Right lobe of liver (tissue), 4 donors: ENCODE measurements around the gene MKRN2OS.

ENCODE experiments used
- CTCF ChIP-seq, 4 donors: fragments of 200-600 bp in 3 of 4; fragments of 450-650 bp in 1 of 4; IDR thresholded peaks; one replicate each; pipeline versions ENCODE4 v1.5.1 to v1.8.0; 2016 to 2022; ENCODE audit warnings: antibody characterized with exemption in 4 of 4, mild to moderate bottlenecking in 2 of 4
- POLR2A ChIP-seq: fragments of 450-650 bp; IDR thresholded peaks from one replicate; pipeline ENCODE4 v1.6.1; 2017; ENCODE audit warnings: antibody characterized with exemption, mild to moderate bottlenecking
- donor health status: DM: no; HTN: no; CAD: no.
- donor health status: DM: no; HTN: no; CAD: no.
- donor health status: DM: no; HTN: yes; CAD: no.

DNA sequence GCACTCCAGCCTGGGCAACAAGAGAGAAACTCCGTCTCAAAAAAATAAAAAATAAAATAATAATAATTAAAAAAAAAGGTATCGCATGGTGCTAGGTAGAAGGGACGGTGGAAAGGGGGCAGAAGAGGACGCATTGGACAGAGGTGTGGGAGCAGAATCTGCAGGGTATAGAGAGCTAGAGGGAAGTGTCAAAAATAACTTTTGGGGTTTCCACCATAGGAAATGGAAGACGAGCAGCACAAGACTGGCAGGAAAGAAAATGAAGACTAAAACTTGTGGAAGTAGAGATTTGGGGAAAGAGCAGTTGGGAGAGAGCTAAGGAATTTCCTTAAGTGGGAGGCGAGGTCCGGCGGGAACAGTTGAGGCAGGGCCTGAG, 11.0 kb upstream of the MKRN2OS start:
- TF ChIP-seq CTCF (IDR thresholded peaks at IDR 0.05) (no peak), POLR2A (no peak)
